ENCODE measurements around the gene ACE. TPM values are rescaled to one million over a fixed set of nuclear protein-coding genes. Genes with fewer than 3 reads are reported as not detected.

Gene ACE
- total RNA-seq, 2 donors from 2014 or later: 11.6 to 21.5 TPM

Other genes with a start within 250 kb of the ACE start
- gene CYB561, start 30.8 kb upstream of the ACE start, total RNA-seq: 10 to 100 TPM; 50.8 to 69.9 TPM
- not detected for gene KCNH6, start 46.3 kb downstream of the ACE start, total RNA-seq
- 10 to 100 TPM; 36.4 to 39.0 TPM for gene DCAF7, start 73.4 kb downstream of the ACE start, total RNA-seq
- gene TACO1, start 123.8 kb downstream of the ACE start, total RNA-seq: 10 to 100 TPM; 11.0 to 11.8 TPM
- gene MAP3K3, start 145.4 kb downstream of the ACE start, total RNA-seq: 10 to 100 TPM; 74.1 to 85.0 TPM
- 100 to 1,000 TPM; 451 to 473 TPM for gene LIMD2, start 223.1 kb downstream of the ACE start, total RNA-seq